ENCODE data around the gene NOTCH1. TPM values are rescaled to one million over a fixed set of nuclear protein-coding genes. Genes with fewer than 3 reads are reported as not detected.

NOTCH1 gene
- total RNA-seq, 3 donors from 2014 or later, result 12.6 to 33.8 (median 21.1) TPM

- Histone ChIP-seq H3K27ac (peak within 1 kb of the TSS; percentile 99), H3K9me3 (no peaks in the 10 kb centered on the region), H3K4me3 (peak within 1 kb of the TSS; percentile 73 to 98 (median 90)), H3K36me3 (no peaks in the 10 kb centered on the region), H3K27me3 (no peaks in the 10 kb centered on the region), H3K4me1 (peaks cover 12 to 18% of the 10 kb centered on the region in 2 donors)
- TF ChIP-seq POLR2A (IDR thresholded peaks at IDR 0.05) (peak; percentile 80), CTCF (IDR thresholded peaks at IDR 0.05) (no peak), POLR2AphosphoS5 (IDR thresholded peaks at IDR 0.05) (peak; percentile 90 to 98 (median 95))
- peak; percentile 98 to 100 for DNase-seq (ENCODE audit: low spot score in 2 of 2)
- intact Hi-C loops (cut with DNase I; ENCODE audit: low total_unique reads), result loop anchor here (5.0 kb wide), 1 partner anchor 1124 kb away; the partner anchor contains the start of gene ARRDC1
Observed at GRCh38 chr9:136482793-136483588, 62.9 kb downstream of the NOTCH1 start, which contains the start of gene SEC16A. Gene SEC16A (minus strand): TSS chr9:136483040. CDS start chr9:136477615, 5,425 bp downstream.

- Histone ChIP-seq H3K4me3 (peak overlapping the region; percentile 73 to 98 (median 90)), H3K27me3 (no peaks in the 10 kb centered on the region), H3K36me3 (no peaks in the 10 kb centered on the region), H3K9me3 (no peaks in the 10 kb centered on the region), H3K27ac (peak overlapping the region; percentile 99), H3K4me1 (peaks cover 12 to 18% of the 10 kb centered on the region in 2 donors)
- intact Hi-C loops (cut with DNase I; ENCODE audit: low total_unique reads), result loop anchor here (5.0 kb wide), 1 partner anchor 1125 kb away; the partner anchor contains the start of gene ARRDC1
- TF ChIP-seq CTCF (IDR thresholded peaks at IDR 0.05) (no peak), POLR2AphosphoS5 (IDR thresholded peaks at IDR 0.05) (no peak), POLR2A (IDR thresholded peaks at IDR 0.05) (no peak)
- peak in 1 of 2 donors; percentile 33 for DNase-seq (ENCODE audit: low spot score in 2 of 2)
Observed at GRCh38 chr9:136482046-136482792, 63.6 kb downstream of the NOTCH1 start.

- Histone ChIP-seq H3K27ac (peak overlapping the region in 1 of 2 donors; percentile 99), H3K4me1 (peaks cover 12 to 18% of the 10 kb centered on the region in 2 donors)
- intact Hi-C loops (cut with DNase I; ENCODE audit: low total_unique reads), result loop anchor here (5.0 kb wide), 1 partner anchor 1126 kb away; the partner anchor contains the start of gene ARRDC1
Observed at GRCh38 chr9:136481558-136481957, 64.3 kb downstream of the NOTCH1 start.

GRCh38 chr9:136476369-136477150 is 69.3 kb downstream of the NOTCH1 start:
- Histone ChIP-seq H3K9me3 (no peaks in the 10 kb centered on the region), H3K4me1 (peaks cover 3 to 4% of the 10 kb centered on the region in 2 donors), H3K27me3 (no peaks in the 10 kb centered on the region), H3K4me3 (no peak overlapping the region), H3K27ac (no peak overlapping the region), H3K36me3 (peaks cover 5% of the 10 kb centered on the region)
- DNase-seq (ENCODE audit: low spot score in 2 of 2), result no peak
- intact Hi-C loops (cut with DNase I; ENCODE audit: low total_unique reads), result no loop called here
- TF ChIP-seq POLR2AphosphoS5 (IDR thresholded peaks at IDR 0.05) (no peak), CTCF (IDR thresholded peaks at IDR 0.05) (no peak), POLR2A (IDR thresholded peaks at IDR 0.05) (no peak)

More at GRCh38 chr9:136481558-136481957, 64.3 kb downstream of the NOTCH1 start:
- DNase-seq (ENCODE audit: low spot score in 2 of 2), result no peak
- H3K36me3 ChIP-seq, result peaks cover 2% of the 10 kb centered on the region
- H3K9me3 ChIP-seq, result no peaks in the 10 kb centered on the region
- no peaks in the 10 kb centered on the region for H3K27me3 ChIP-seq
- no peak for TF ChIP-seq CTCF (IDR thresholded peaks at IDR 0.05)
- peak overlapping the region; percentile 73 to 98 (median 90) for H3K4me3 ChIP-seq
